ENCODE data around the gene MYMX. TPM values are rescaled to one million over a fixed set of nuclear protein-coding genes. Genes with fewer than 3 reads are reported as not detected.
A peak's percentile ranks its signal among the peaks of the same experiment; 100 is the strongest.

Gene MYMX
- total RNA-seq, 2 experiments from 2014 or later: not detected

DNA sequence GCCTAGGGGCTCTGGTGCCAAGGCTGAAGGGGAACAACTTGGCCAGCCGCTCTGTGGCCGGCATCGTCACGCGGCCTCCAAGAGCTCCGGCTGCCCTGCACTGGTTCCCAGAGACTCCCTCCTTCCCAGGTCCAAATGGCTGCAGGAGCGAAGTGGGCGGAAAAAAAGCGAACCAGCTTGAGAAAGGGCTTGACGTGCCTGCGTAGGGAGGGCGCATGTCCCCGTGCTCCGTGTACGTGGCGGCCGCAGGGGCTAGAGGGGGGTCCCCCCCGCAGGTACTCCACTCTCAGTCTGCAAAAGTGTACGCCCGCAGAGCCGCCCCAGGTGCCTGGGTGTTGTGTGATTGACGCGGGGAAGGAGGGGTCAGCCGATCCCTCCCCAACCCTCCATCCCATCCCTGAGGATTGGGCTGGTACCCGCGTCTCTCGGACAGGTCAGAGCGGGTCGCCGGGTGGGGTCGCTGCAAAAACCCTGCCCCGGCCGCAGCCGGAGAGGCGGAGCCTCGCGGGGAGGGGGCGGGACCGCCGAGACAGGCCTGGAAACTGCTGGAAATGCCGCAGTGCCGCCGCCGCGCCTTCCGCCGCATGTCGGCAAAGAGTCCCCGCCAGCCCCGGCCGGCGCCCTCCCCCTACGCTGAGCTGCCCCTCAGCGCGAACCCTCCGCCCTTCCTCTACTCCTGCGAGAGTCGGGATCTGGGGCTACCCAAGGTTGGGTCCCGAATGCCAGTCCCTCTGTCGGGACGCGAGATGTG lies 29.4 kb downstream of the MYMX start:
- POLR2A ChIA-PET: interaction anchor here (0.6 to 5.0 kb wide), 16 partner anchors 8 to 617 kb away, joined by 3 to 70 read pairs (median 6); partner anchors contain the start of genes CAPN11, CDC5L, GTPBP2 and SLC29A1
- Mint-ChIP-seq H3K27me3 (no peaks in the 10 kb centered on the region), H3K4me1 (peaks cover 37% of the 10 kb centered on the region), H3K27ac (peak overlapping the region; percentile 99), H3K9me3 (ENCODE audit: low read depth) (no peaks in the 10 kb centered on the region), H3K4me3 (peak overlapping the region; percentile 97), H3K36me3 (ENCODE audit: low read depth) (peaks cover 43% of the 10 kb centered on the region)
- DNase-seq (peak; percentile 92), ATAC-seq (peak; percentile 47)
- CTCF ChIA-PET: interaction anchor here (1.1 to 4.9 kb wide), 8 partner anchors 9 to 89 kb away, joined by 3 to 40 read pairs (median 6); partner anchors contain the start of genes SLC29A1 and SLC35B2
- intact Hi-C loops (cut with DNase I, micrococcal nuclease): loop anchor here (1.0 to 10.0 kb wide), 13 partner anchors 8 to 1129 kb away; partner anchors contain the start of genes MRPL14 (in 2 of the 2), TMEM63B (in 2 of the 2), VEGFA (in 2 of the 2) and GTPBP2 (in 1 of the 2)

DNA sequence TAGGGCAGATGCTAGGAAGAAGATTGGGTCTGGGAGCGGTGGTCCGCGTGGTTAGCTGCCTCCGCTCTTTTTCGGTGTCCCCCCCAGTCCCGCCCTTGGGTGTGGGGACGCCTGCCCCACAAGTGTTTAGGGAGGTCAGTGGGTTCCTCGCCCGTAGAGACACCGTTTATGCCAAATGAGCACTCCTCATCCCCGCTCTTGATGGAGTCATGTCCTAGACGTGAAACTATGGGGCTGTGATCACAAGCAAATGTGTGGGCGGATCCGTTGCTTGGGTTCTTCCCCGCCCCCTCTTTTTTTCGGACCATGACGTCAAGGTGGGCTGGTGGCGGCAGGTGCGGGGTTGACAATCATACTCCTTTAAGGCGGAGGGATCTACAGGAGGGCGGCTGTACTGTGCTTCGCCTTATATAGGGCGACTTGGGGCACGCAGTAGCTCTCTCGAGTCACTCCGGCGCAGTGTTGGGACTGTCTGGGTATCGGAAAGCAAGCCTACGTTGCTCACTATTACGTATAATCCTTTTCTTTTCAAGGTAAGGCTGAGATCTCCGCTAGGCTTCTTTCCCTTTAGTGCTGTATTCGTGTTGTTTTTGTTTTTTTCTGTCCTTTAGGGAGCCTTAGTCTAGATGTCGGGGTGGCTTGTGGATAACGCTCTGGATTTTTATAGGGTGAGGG lies 30.1 kb downstream of the MYMX start, which contains the start of gene HSP90AB1:
Gene HSP90AB1 (plus strand): TSS at position 439 of the 675 bp plus-strand sequence. CDS start 1,529 bp downstream, outside the sequence.
- ChIA-PET CTCF (interaction anchor here (0.6 to 4.9 kb wide), 8 partner anchors 9 to 473 kb away, joined by 3 to 40 read pairs (median 5); partner anchors contain the start of gene SLC35B2), POLR2A (interaction anchor here (0.6 to 5.0 kb wide), 16 partner anchors 9 to 617 kb away, joined by 3 to 70 read pairs (median 6); partner anchors contain the start of genes CAPN11, CDC5L, GTPBP2 and SLC29A1)
- ATAC-seq (peak; percentile 86), DNase-seq (peak; percentile 98)
- Mint-ChIP-seq H3K27ac (peak within 1 kb of the TSS; percentile 99), H3K27me3 (no peaks in the 10 kb centered on the region), H3K36me3 (ENCODE audit: low read depth) (peaks cover 50% of the 10 kb centered on the region), H3K4me1 (peaks cover 44% of the 10 kb centered on the region), H3K9me3 (ENCODE audit: low read depth) (no peaks in the 10 kb centered on the region), H3K4me3 (peak within 1 kb of the TSS; percentile 97)
- intact Hi-C loops (cut with DNase I, micrococcal nuclease): loop anchor here (1.0 to 10.0 kb wide), 16 partner anchors 8 to 1128 kb away; partner anchors contain the start of genes MRPL14 (in 2 of the 2), NFKBIE (in 2 of the 2), SLC35B2 (in 2 of the 2) and TMEM63B (in 2 of the 2)

- H3K9me3 Mint-ChIP-seq (ENCODE audit: low read depth): no peaks in the 10 kb centered on the region
- ChIA-PET POLR2A (interaction anchor here (0.6 to 5.0 kb wide), 13 partner anchors 9 to 1195 kb away, joined by 3 to 70 read pairs (median 8); partner anchors contain the start of genes CDC5L, GTPBP2, SLC29A1 and SLC35B2), CTCF (interaction anchor here (0.6 to 4.9 kb wide), 7 partner anchors 9 to 474 kb away, joined by 3 to 40 read pairs (median 4); partner anchors contain the start of gene SLC35B2)
- DNase-seq (peak; percentile 94), ATAC-seq (peak; percentile 52)
- H3K27ac Mint-ChIP-seq: peak overlapping the region; percentile 99
- H3K4me1 Mint-ChIP-seq: peaks cover 44% of the 10 kb centered on the region
- intact Hi-C loops (cut with DNase I, micrococcal nuclease): loop anchor here (1.0 to 10.0 kb wide), 11 partner anchors 10 to 1127 kb away; partner anchors contain the start of genes SLC35B2 (in 2 of the 2), VEGFA (in 2 of the 2), CDC5L (in 1 of the 2) and MRPL14 (in 1 of the 2)
- H3K4me3 Mint-ChIP-seq: peak overlapping the region; percentile 97
- peaks cover 59% of the 10 kb centered on the region for H3K36me3 Mint-ChIP-seq (ENCODE audit: low read depth)
- H3K27me3 Mint-ChIP-seq: no peaks in the 10 kb centered on the region
Measured at GRCh38 chr6:44247338-44248302, 30.9 kb downstream of the MYMX start.

DNA sequence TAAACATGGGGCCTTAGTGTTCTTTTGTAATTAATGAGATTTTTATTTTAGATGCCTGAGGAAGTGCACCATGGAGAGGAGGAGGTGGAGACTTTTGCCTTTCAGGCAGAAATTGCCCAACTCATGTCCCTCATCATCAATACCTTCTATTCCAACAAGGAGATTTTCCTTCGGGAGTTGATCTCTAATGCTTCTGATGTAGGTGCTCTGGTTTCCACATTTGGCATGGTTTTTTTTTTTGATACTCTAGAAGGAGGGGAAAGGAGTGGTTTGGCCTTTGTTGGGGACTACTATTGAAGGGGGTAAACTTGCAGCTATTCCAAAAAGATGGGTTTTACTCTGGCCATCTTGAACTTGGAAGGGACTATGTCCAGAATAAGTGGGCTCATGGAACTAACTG lies 31.9 kb downstream of the MYMX start:
- ATAC-seq (no peak), DNase-seq (no peak)
- peaks cover 68% of the 10 kb centered on the region for H3K36me3 Mint-ChIP-seq (ENCODE audit: low read depth)
- H3K4me1 Mint-ChIP-seq: peaks cover 53% of the 10 kb centered on the region
- H3K27ac Mint-ChIP-seq: peak overlapping the region; percentile 99
- peak overlapping the region; percentile 97 for H3K4me3 Mint-ChIP-seq
- H3K27me3 Mint-ChIP-seq: no peaks in the 10 kb centered on the region
- POLR2A ChIA-PET: interaction anchor here (1.1 to 5.0 kb wide), 3 partner anchors 8 to 25 kb away, joined by 5 to 70 read pairs (median 55); partner anchors contain the start of genes SLC29A1 and SLC35B2
- intact Hi-C loops (cut with DNase I, micrococcal nuclease): loop anchor here (5.0 to 10.0 kb wide), 4 partner anchors 476 to 1126 kb away; partner anchors contain the start of genes POLH (in 1 of the 2), POLR1C (in 1 of the 2), SUPT3H (in 1 of the 2) and VEGFA (in 1 of the 2)
- H3K9me3 Mint-ChIP-seq (ENCODE audit: low read depth): no peaks in the 10 kb centered on the region
- CTCF ChIA-PET: interaction anchor here (0.7 to 4.9 kb wide), 3 partner anchors 8 to 76 kb away, joined by 3 to 40 read pairs (median 3); partner anchors contain the start of gene SLC35B2

DNA sequence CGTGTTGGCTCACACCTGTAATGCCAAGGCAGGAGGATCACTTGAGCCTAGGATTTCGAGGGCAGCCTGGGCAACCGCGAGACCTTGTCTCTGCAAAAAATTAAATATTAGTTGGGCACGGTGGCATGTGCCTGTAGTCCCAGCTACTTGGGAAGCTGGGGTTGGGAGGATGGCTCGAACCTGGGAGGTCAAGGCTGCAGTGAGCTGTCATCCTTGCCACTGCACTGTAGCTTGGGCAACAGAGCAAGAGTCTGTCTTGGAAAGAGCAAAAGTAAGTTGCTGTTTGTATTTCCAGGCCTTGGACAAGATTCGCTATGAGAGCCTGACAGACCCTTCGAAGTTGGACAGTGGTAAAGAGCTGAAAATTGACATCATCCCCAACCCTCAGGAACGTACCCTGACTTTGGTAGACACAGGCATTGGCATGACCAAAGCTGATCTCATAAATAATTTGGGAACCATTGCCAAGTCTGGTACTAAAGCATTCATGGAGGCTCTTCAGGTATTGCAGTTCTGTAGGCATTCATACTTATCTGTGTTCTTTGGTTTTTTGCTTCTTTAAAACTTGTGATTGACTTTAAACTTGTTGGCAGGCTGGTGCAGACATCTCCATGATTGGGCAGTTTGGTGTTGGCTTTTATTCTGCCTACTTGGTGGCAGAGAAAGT lies 32.5 kb downstream of the MYMX start:
- POLR2A ChIA-PET: interaction anchor here (0.6 to 1.1 kb wide), 3 partner anchors 15 to 822 kb away, joined by 4 to 5 read pairs (median 5); partner anchors contain the start of gene ABCC10
- peaks cover 56% of the 10 kb centered on the region for H3K4me1 Mint-ChIP-seq

GRCh38 chr6:44250067-44250717 lies 33.5 kb downstream of the MYMX start:
- Mint-ChIP-seq H3K4me3 (peak overlapping the region; percentile 97), H3K9me3 (ENCODE audit: low read depth) (no peaks in the 10 kb centered on the region), H3K36me3 (ENCODE audit: low read depth) (peaks cover 82% of the 10 kb centered on the region), H3K27me3 (no peaks in the 10 kb centered on the region), H3K4me1 (peaks cover 62% of the 10 kb centered on the region), H3K27ac (peak overlapping the region; percentile 99)
- no peak for DNase-seq
- ATAC-seq: no peak
- intact Hi-C loops (cut with DNase I, micrococcal nuclease): no loop called here
- ChIA-PET CTCF (interaction anchor here (2.1 kb wide), 1 partner anchor 78 kb away, joined by 10 read pairs; no protein-coding TSS in a partner anchor), POLR2A (no interaction called here)

More for the DNA sequence above, 32.5 kb downstream of the MYMX start:
- ATAC-seq (no peak), DNase-seq (no peak)
- CTCF ChIA-PET: interaction anchor here (0.7 to 4.9 kb wide), 2 partner anchors 7 to 29 kb away, joined by 3 to 40 read pairs; partner anchors contain the start of gene SLC35B2
- no peaks in the 10 kb centered on the region for H3K27me3 Mint-ChIP-seq
- peaks cover 73% of the 10 kb centered on the region for H3K36me3 Mint-ChIP-seq (ENCODE audit: low read depth)
- intact Hi-C loops (cut with DNase I, micrococcal nuclease): loop anchor here (5.0 to 10.0 kb wide), 4 partner anchors 477 to 1126 kb away; partner anchors contain the start of genes POLH (in 1 of the 2), POLR1C (in 1 of the 2), SUPT3H (in 1 of the 2) and VEGFA (in 1 of the 2)
- H3K9me3 Mint-ChIP-seq (ENCODE audit: low read depth): no peaks in the 10 kb centered on the region
- peak overlapping the region; percentile 97 for H3K4me3 Mint-ChIP-seq
- H3K27ac Mint-ChIP-seq: peak overlapping the region; percentile 99

DNA sequence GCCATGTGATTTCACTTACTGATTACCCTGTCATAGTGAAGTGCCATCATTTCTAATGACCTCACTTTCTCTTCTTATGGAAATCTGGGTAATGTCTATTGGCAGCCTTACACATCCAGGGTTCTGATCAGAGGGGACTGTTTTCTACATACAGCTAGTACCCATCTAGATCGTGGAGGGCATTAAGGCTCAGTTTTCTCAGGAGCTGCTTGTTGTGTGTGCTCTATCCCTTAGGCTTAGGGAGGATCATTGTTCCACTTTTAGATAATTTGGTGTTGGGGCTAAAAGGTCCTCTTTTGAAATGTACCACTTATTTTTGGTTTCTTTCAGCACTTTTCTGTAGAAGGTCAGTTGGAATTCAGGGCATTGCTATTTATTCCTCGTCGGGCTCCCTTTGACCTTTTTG lies 34.0 kb downstream of the MYMX start:
- intact Hi-C loops (cut with DNase I, micrococcal nuclease): no loop called here
- Mint-ChIP-seq H3K4me1 (peaks cover 62% of the 10 kb centered on the region), H3K4me3 (peak overlapping the region; percentile 97), H3K27ac (peak overlapping the region; percentile 99), H3K36me3 (ENCODE audit: low read depth) (peaks cover 82% of the 10 kb centered on the region), H3K9me3 (ENCODE audit: low read depth) (no peaks in the 10 kb centered on the region), H3K27me3 (no peaks in the 10 kb centered on the region)
- no peak for DNase-seq
- CTCF ChIA-PET: interaction anchor here (1.3 to 2.1 kb wide), 3 partner anchors 15 to 79 kb away, joined by 4 to 10 read pairs (median 6); no protein-coding TSS in a partner anchor
- POLR2A ChIA-PET: interaction anchor here (0.5 to 0.6 kb wide), 2 partner anchors 56 to 1069 kb away, joined by 3 read pairs; partner anchors contain the start of gene CUL9
- no peak for ATAC-seq

GRCh38 chr6:44251576-44252524 lies 35.1 kb downstream of the MYMX start:
- peaks cover 70% of the 10 kb centered on the region for H3K4me1 Mint-ChIP-seq
- H3K27ac Mint-ChIP-seq: peak overlapping the region; percentile 44
- peaks cover 82% of the 10 kb centered on the region for H3K36me3 Mint-ChIP-seq (ENCODE audit: low read depth)
- no peaks in the 10 kb centered on the region for H3K9me3 Mint-ChIP-seq (ENCODE audit: low read depth)
- no peak for DNase-seq
- intact Hi-C loops (cut with DNase I, micrococcal nuclease): no loop called here
- POLR2A ChIA-PET: interaction anchor here (0.7 to 0.9 kb wide), 2 partner anchors 60 to 152 kb away, joined by 3 read pairs; no protein-coding TSS in a partner anchor
- H3K27me3 Mint-ChIP-seq: no peaks in the 10 kb centered on the region
- H3K4me3 Mint-ChIP-seq: peak overlapping the region; percentile 97
- CTCF ChIA-PET: interaction anchor here (1.3 to 3.0 kb wide), 4 partner anchors 10 to 80 kb away, joined by 4 to 10 read pairs (median 8); no protein-coding TSS in a partner anchor
- ATAC-seq: no peak
